GM21528 (cell line): ENCODE measurements around the gene TMEM190.

Experiments
- ATAC-seq: cut with Tn5 transposase; IDR thresholded peaks from one replicate; pipeline ENCODE4 v1.9.1; 2021; ENCODE audit warnings: mild to moderate bottlenecking, moderate library complexity; ENCODE audit not compliant: unreplicated experiment, low FRiP score

TMEM190 gene

DNA sequence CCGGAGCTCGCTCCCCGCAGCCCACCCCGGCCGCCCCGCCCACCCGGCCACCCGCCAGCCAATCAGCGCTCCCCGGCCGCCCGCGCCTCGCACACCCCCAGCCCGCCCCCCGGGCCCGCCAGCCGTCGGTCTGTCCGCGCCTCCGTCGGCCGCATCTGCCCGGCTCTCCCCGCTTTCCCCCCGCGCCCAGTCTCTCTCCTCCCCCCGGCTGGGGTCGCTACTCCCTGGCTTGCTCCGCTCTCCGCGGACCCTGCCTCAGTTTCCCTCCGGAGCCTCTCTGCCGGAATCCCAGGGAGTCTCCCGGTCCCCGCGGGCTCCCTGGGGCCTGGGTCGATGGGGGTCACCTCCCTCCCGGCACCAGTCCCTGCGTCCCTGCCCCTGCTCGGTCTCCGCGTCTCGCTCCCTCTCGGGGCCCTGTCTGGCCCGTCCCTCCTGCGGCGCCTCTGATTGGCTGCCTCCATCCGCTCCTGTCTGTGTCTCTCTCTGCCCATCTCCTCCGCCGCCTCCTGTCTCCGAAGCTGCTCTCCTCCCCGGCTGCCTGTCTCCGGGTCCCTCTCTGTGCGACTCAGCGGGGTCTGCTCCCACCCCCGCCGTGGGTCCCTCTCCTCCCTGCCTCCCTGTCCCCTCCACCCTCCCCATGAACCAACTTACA is 6.8 kb upstream of the TMEM190 start:
- no peak for ATAC-seq

DNA sequence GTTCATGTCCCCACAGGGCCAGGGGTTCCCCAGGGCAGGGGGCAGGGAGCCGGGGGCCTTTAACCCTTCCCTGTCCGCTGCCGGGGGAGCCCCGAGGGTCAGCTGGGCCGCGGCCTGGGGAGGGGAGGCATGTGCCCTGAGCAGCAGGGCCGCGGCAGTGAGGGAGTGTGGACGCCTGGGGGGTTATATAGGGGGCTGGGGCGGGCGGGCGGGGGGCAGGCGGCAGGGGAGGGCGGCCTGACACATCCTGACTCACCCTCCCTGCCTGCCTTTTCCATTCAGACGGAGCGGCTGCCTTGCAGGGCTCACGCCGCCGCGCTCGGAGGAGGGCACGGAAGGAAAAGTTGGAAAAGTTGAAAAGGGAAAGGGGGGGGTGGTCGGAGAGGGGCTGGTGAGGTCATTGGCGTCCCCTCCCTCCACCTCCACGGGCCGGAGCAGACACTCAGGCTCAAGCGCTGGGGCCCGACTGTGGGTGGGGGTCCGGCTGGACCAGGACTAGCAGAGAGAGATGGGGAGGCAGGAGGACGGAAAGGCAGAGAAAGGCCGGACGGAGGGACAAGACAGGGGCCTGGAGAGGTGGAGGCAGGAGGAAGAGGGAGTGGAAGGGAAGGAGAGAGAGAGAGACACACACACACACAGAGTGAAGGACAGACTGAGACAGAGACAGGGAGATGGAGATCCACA is 6.2 kb upstream of the TMEM190 start, which contains the start of gene IL11:
Gene IL11 (minus strand): TSS at position 159 of the 684 bp plus-strand sequence. CDS start 153 bp downstream, at position 6.
- no peak for ATAC-seq

DNA sequence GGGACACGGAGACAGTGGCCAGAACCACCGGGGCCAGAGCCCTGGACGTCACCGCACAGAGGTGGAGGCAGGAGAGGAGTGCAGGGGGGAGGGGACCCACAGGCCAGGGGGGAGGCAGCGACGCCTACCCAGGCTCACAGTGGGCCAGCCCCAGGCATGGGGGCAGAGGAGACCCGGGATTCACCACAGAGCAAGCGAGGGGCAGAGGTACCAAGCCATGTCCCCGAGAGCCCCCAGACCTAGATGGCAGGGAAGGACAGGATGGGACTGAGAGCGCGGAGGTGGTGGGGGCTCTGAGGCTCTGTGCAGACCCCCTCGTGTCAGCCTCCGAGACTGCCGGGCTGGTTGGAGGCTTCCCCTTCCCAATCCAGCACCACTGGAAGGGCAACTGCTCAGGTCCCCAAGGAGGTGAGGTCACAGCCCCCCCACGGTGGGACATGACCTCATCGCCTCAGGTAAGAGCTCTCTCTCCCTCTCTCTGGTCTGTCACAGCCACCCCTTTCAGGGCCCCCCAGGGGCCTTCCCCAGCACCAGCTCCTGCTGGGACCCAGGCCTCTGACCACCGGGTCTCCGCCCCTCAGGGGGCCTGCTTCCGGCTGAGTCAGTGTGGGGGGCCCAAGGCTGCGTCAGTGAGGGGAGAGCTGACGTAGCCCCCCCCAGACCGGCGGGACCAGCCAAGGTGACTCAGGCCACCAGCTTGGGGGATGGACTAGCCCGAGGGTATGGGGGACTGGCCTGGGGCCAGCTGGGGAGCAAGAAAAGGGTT is 4.1 kb upstream of the TMEM190 start:
- ATAC-seq, result no peak

DNA sequence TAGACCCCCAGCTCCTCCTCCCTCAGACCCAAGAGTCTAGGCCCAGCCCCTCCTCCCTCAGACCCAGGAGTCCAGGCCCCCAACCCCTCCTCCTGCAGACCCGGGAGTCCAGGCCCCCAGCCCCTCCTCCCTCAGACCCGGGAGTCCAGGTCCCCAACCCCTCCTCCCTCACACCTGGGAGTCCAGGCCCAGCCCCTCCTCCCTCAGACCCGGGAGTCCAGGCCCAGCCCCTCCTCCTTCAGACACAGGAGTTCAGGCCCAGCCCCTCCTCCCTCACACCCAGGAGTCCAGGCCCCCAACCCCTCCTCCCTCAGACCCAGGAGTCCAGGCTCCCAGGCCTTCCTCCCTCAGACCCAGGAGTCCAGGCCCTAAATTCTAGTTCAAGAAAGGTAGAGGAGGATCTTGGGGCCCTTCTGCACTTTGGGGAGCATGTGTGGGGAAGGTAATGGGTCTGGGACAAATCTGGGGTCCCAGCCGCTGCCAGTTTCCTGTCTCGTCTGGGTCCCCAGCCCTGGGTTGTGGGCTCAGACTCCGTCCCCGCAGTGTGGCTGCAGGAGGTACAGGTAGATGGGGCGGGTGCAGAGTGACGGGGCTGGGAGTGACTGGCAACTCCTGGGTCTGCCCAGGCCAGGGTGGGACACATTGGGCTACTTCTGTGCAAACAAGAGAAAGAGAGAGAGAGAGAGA is 3.2 kb upstream of the TMEM190 start:
- ATAC-seq, result no peak

DNA sequence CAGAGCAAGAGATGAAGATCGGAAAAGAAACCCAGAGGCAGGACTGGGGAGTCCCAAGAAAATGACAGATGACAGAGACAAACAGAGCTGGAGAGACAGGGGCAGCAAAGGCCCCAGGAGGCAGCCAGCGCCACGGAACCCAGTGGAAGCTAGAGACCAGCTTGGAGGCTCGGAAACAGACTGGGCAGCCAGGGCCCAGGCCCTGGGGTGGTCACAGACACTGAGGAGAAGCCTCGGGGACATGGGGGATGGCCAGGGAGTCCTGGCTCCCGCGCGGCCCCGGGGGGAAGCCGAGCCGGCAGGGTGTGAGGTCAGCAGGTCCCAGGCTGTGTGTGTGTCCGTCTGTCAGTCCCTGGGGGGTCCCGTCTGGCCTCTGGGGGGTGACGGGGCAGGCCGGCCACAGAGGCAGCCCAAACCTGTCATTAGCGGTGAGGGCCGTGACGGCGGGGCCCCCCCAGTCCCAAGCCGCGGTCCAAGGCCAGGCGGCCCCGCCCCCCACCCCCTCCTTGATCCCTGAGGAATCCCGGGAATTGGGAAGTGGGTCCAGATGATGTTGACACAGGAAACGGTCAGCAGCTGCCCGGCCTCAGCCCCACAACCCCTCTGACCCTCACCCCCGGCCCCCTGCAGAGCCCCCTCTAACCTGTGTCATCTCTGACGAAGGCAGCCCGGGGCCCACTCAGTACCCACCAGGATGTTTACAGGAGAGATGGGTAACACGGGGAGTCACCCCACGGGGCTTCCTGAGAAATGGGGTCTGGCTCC is 2.5 kb upstream of the TMEM190 start:
- ATAC-seq, result no peak

DNA sequence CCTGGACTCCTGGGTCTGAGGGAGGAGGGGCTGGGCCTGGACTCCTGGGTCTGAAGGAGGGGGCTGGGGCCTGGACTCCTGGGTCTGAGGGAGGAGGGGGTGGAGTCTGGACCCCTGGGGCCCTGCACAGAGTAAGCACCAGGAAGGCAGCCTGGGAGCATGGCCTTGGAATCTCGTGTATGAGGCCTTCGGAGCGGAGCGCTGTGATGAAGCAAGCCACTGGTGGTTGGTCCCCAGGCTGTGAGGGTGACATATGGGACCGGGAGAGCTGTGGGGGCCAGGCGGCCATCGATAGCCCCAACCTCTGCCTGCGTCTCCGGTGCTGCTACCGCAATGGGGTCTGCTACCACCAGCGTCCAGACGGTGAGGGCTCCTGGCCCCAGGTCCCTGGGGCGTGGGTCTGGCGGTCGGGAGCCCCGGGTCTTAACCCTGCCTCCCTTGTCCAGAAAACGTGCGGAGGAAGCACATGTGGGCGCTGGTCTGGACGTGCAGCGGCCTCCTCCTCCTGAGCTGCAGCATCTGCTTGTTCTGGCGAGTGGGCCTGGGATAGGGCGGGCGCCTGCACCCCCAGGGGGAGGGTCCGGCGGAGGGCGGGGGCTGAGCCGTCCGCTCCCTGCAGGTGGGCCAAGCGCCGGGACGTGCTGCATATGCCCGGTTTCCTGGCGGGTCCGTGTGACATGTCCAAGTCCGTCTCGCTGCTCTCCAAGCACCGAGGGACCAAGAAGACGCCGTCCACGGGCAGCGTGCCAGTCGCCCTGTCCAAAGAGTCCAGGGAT is 918 bp downstream of the TMEM190 start:
- no peak for ATAC-seq

DNA sequence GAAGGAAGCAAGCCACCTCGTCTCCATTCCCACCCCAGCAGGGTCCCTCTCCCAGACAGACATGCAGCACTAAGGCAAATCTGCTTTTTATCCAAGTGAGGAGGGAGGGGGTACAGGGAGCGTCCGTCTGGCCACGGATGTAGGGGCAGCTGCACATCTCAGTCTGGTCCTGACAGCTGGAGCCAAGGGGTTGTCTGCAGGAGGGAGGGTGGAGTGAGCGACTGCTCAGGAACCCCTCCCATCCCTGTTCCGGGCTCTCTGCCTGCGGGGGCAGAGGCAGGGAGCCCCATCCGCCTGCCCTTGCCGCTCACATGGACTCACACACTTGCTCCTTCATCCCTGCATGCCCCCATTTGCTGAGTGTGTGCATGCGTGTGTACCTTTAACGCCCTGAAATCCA is 2.5 kb downstream of the TMEM190 start:
- ATAC-seq, result no peak

DNA sequence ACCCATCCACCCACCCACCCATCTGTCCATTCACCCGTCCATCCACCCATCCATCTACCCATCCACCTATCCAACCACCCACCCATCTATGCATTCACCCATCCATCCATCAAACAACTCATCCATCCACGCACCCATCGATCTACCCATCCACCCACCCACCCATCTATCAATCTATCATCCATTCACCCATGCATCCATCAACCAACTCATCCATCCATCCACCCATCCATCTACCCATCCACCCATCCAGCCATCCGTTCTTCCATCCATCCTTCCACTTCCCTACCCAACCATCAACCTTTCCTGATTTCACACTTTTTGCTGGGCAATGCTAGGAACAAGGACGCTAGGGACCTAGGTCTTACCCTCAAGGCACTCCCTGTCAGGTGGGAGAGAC is 5.4 kb downstream of the TMEM190 start:
- ATAC-seq, result no peak

DNA sequence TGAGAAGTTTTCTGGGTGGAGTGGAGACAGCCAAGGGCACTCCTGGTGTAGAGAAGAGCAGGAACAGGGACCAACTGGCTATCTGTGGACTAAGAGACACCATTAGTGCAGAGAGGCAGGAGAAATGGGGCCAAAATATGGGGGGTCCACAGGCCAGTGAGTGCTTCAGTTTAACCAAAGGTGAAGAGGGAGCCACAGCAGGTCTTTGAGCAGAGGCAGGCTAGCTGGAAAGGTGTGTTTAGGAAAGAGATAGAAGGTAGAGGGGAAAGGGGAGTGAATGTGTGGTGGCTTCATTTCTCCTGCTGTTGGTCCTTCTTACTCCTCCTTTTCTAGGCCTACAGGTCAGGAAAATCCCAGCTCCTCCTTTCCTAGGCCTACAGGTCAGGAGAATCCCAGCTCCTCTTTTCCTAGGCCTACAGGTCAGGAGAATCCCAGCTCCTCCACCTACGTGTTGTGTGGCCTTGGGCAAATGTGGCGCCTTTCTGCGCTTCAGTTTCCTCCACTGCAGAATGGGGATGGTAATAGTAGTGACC is 6.0 kb downstream of the TMEM190 start:
- no peak for ATAC-seq

DNA sequence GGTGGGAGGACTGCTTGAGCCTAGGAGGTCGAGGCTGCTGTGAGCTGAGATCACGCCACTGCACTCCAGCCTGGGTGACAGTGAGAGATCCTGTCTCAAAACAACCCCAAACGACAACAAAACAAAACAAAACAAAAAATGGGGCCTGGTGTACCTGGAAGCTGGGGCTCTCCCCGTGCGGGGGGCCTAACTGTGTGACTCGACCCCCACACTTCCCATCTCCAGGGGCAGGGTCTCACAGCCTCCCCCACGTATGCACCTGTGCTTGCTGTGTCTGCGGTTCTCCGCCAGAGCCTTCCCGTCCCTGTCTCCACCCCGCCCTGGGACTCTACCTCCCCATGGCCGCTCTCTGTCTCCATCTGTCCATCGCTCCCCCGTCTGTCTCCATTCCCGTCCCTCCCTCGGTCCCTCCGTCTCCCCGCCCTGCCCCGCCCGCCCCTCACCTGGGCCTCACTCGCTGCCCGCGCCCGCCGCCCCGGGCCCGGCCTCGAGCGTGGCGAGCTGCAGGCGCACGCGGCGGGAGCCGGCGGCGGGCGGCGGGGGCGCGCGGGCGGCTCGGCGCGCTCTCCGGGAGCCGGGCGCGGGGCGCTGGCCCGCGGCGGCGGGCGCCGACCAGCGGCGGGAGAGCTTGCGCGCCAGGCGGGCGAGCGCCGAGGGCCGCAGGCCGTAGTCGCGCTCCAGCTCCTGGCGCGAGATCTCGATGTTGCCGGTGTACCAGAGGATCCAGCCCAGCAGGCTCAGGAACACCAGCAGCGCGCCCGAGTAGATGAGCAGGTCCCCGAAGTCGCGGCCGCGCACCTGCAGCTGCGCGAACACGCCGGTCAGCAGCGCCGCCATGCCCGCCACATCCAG is 6.9 kb downstream of the TMEM190 start:
- ATAC-seq, result no peak

DNA sequence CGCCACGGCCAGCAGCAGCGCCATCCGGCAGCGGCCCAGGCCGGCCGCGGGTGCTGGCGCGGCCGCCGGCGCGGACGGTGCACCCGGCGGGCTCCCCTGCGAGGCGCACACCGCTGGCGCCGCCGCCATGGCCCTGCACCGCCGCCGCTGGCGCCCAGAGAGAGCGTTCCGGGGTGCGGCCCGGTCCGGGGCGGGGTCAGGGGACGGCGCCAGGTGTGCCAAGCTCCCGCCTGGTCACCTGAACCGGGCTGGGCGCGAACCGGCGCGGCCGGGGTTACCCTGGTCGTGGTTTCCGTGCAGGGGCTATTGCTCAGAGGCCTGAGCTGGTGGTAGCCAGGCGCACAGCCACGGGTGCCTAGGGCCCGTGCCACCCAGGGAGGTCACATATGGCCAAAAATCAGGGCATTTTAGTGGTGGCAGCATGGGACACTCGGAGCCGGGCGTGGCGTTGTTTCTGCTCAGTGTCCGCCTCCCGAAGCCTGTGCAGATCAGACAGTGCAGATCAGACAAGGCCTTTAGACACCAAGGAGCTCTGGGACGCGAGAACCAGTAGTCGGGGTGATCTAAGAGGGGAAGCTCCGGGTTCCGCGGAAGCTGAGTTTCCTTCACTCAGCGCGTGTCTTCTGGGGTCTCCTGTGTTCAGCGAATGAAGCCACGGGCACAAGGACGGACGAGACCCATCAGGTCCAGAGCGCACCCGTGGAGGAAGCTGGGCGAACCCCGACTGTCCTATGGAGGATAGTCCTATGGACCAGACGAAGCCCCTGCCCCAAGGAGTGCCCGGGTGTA is 7.7 kb downstream of the TMEM190 start, which contains the start of gene TMEM238:
Gene TMEM238 (minus strand): TSS at position 162 of the 789 bp plus-strand sequence. CDS start 33 bp downstream, at position 129.
- no peak for ATAC-seq

DNA sequence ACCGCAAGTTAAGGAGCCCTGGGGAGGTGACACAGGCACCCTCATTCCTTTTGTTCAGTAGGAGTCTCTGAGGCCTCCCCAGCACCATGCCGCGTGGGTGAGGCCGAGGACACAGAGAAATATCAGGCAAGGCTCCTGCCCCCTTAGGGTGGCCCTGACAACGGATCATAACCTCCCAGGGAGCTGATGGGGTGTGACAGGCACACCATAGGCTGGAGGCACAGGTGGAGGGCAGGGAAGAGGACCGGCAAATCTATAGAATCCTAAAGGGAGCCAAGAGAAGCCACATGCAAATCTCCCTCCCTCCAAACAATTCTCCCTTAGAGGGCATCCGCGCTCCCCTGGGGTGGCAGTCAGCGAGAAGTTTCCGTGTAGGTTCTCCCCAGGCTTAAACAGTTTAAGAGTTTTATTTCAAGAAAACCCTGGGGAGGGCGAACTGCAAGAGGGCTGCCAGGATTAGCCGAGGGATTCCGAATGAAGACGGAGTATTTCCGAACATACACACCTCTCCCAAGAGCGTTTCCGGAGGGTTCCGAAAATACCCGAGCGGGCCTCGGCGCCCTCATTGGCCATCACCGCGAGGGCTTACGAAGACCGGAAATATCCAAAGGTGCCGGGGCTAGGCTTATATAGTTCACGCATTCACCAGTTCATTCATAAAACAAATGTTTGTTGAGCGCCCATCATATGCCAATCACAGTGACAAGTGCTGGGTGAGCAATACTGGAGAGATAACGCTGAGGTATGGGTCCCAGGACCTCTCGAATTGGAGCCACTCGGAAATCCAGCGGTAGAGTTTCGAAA is 8.5 kb downstream of the TMEM190 start:
- ATAC-seq, result peak; percentile 62

DNA sequence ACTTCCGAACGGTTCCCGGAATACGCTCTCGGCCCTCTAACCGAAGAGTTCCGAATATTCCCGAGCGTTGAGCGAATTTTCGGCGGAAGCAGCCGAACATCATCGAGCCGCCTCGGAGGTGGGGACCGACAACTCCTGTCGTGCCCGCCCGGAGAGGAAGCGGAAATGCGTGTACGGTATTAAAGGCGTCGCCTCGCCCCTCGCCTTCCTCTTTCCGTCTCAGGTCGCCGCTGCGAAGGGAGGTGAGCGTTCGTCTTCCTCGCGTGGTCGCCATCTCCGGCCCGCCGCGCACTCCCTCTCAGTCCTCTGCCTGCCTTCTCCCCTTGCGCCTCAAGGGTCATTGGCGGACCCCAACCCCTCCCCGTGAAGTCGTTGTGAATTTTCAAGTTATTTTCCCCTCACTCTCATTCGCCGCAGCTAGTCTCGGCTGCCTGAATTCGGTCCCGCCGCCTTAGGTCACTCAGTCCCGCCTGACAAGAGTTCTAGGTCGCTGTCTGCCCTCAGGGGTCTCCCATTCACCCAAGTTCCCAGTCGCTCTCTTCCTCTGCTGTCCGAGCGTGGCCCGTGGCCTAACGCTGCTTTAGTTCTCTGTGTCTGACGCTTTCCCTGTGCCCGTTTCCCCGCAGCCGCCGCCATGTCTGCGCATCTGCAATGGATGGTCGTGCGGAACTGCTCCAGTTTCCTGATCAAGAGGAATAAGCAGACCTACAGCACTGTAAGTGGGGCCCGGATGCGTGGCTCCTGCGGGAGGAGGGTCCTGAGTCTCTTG is 9.3 kb downstream of the TMEM190 start, which contains the start of gene RPL28:
Gene RPL28 (plus strand): TSS at position 209 of the 769 bp plus-strand sequence. CDS start 426 bp downstream, at position 635.
- peak; percentile 68 for ATAC-seq

DNA sequence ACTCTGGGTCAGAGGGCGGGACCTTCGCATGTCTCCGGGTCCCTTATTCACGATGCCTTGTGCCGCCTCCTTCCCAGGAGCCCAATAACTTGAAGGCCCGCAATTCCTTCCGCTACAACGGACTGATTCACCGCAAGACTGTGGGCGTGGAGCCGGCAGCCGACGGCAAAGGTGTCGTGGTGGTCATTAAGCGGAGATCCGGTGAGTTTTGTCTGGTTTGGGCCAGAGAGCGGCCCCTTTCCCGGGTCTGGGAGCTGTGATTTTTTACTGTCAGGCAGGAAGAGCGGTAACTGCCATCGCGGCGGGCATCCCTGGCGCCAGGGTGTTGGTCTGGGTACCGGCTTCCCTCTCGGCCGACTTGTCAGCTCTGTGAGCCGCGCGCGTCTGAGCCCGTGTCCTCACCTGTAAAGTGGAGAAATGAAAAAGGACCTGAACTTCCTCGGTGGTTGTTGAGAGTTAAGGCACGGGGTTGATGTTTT is 9.9 kb downstream of the TMEM190 start:
- no peak for ATAC-seq

DNA sequence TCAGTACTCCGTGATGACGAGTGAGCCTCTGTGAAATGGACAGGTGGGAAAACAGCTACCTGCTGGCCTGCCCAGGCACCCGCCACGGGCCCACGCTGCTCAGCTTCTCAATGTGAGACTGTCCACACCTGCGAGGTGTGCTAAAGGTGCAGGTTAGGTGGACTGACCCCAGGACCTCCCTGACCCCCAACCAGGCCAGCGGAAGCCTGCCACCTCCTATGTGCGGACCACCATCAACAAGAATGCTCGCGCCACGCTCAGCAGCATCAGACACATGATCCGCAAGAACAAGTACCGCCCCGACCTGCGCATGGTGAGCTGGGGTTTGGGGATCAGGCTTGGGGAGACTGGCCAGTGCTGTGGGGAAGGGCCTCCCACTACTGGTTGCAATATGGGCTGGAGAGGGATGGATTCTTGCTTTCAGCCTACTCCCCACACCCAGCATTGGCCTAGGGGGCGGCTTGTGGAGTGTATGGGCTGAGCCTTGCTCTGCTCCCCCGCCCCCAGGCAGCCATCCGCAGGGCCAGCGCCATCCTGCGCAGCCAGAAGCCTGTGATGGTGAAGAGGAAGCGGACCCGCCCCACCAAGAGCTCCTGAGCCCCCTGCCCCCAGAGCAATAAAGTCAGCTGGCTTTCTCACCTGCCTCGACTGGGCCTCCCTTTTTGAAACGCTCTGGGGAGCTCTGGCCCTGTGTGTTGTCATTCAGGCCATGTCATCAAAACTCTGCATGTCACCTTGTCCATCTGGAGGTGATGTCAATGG is 11.3 kb downstream of the TMEM190 start:
- ATAC-seq, result no peak
